Stimulated activated CD8-positive, alpha-beta memory T cell treated with anti-CD3 and anti-CD28 coated beads, Interleukin-4, amount 100 ng/mL, for 48 hours (primary cell): ENCODE measurements around the gene SPATC1L.
"Not testable (repeated sequence)": the region's sequence is repeated elsewhere in the genome, so short reads cannot be mapped to it uniquely, and the experiment has no call there.

Source experiments
- DNase-seq: peaks from one replicate; pipeline ENCODE4 v3.0.0-alpha.2; 2020

Gene SPATC1L

GRCh38 chr21:46199436-46200373 lies 15.4 kb upstream of the SPATC1L start:
- DNase-seq, result no peak

GRCh38 chr21:46196733-46197132 lies 12.5 kb upstream of the SPATC1L start:
- DNase-seq, result no peak

GRCh38 chr21:46195595-46196195 lies 11.4 kb upstream of the SPATC1L start:
- no peak for DNase-seq

GRCh38 chr21:46194374-46195334 lies 10.4 kb upstream of the SPATC1L start:
- DNase-seq, result no peak

GRCh38 chr21:46193829-46194373 lies 9.6 kb upstream of the SPATC1L start:
- no peak for DNase-seq

- peak; percentile 16 for DNase-seq
Measured at GRCh38 chr21:46191686-46192575, 7.7 kb upstream of the SPATC1L start.

GRCh38 chr21:46191257-46191685 lies 7.0 kb upstream of the SPATC1L start:
- DNase-seq, result peak; percentile 4

- DNase-seq, result peak; percentile 9
Measured at GRCh38 chr21:46190491-46191131, 6.4 kb upstream of the SPATC1L start.

- DNase-seq, result peak; percentile 15
Measured at GRCh38 chr21:46189959-46190490, 5.8 kb upstream of the SPATC1L start.

GRCh38 chr21:46189213-46189958 lies 5.1 kb upstream of the SPATC1L start:
- DNase-seq, result peak; percentile 8

GRCh38 chr21:46188226-46189212 lies 4.3 kb upstream of the SPATC1L start:
- peak; percentile 28 for DNase-seq

- DNase-seq, result no peak
Measured at GRCh38 chr21:46187814-46188213, 3.6 kb upstream of the SPATC1L start.

- no peak for DNase-seq
Measured at GRCh38 chr21:46187261-46187660, 3.0 kb upstream of the SPATC1L start.

GRCh38 chr21:46185716-46186115 lies 1.5 kb upstream of the SPATC1L start:
- DNase-seq, result no peak

- peak; percentile 83 for DNase-seq
Measured at GRCh38 chr21:46184625-46185555, 631 bp upstream of the SPATC1L start.

- not testable (repeated sequence) for DNase-seq
Measured at GRCh38 chr21:46183337-46183909, 836 bp downstream of the SPATC1L start.
